K562 (cell line): ENCODE results near the gene MPHOSPH6. TPM values are rescaled to one million over a fixed set of nuclear protein-coding genes. Genes with fewer than 3 reads are reported as not detected.

Experiments
- E2F5 ChIP-seq: sonication (generic); formaldehyde crosslinking; IDR thresholded peaks from 2 replicates; pipeline ENCODE4 v1.8.0; 2022; ENCODE audit warnings: mild to moderate bottlenecking, missing genetic modification reagents
- GTF2F1 ChIP-seq: IDR thresholded peaks from 2 replicates; pipeline ENCODE4 v1.6.1; 2011; ENCODE audit warnings: low read depth, low read length, improper control_type of control experiment
- HDAC1 ChIP-seq, 2 experiments: fragments of 450-650 bp; IDR thresholded peaks; 2 replicates each; pipeline ENCODE4 v1.6.1; 2016 to 2017; ENCODE audit warnings: inconsistent platforms in 1 of 2, mild to moderate bottlenecking in 1 of 2, moderate library complexity in 1 of 2
- HSF4 ChIP-seq: fragments of 250-450 bp; sonication (Bioruptor Pico); IDR thresholded peaks from 2 replicates; pipeline ENCODE4 v2.1.2; 2022; ENCODE audit warnings: mild to moderate bottlenecking, moderate library complexity, borderline replicate concordance
- MAFG ChIP-seq: fragments of 450-650 bp; conservative IDR thresholded peaks from 2 replicates; pipeline ENCODE4 v1.6.1; 2016; ENCODE audit warnings: missing genetic modification characterization, missing compliant biosample characterization
- MGA ChIP-seq: fragments of 450-650 bp; IDR thresholded peaks from 2 replicates; pipeline ENCODE4 v1.6.1; 2016; ENCODE audit warnings: mild to moderate bottlenecking, moderate library complexity
- NFATC3 ChIP-seq: fragments of 450-650 bp; IDR thresholded peaks from 2 replicates; pipeline ENCODE4 v1.6.1; 2017; ENCODE audit warnings: mild to moderate bottlenecking
- POLR2AphosphoS5 ChIP-seq: IDR thresholded peaks from 2 replicates; pipeline ENCODE4 v1.6.1; 2011; ENCODE audit warnings: mild to moderate bottlenecking, low read depth, low read length, moderate library complexity; ENCODE audit not compliant: control insufficient read depth, insufficient read depth
- USF1 ChIP-seq: sonication (generic); formaldehyde crosslinking; IDR thresholded peaks from 2 replicates; pipeline ENCODE4 v1.9.0; 2022; ENCODE audit warnings: mild to moderate bottlenecking, missing genetic modification reagents
- ZNF740 ChIP-seq, 3 experiments: fragments of 200-800 bp in 1 of 3; sonication (Bioruptor generic) in 1 of 3; sonication (generic) in 1 of 3; formaldehyde crosslinking in 1 of 3; IDR thresholded peaks; 2 replicates each; pipeline versions ENCODE4 v1.6.1 to v1.8.0; 2016 to 2022; ENCODE audit warnings: mild to moderate bottlenecking in 2 of 3, missing compliant biosample characterization in 2 of 3, missing genetic modification characterization in 2 of 3, missing genetic modification reagents in 1 of 3
- polyA plus RNA-seq, 8 experiments: library from polyadenylated mRNA; depleted of rRNA in 4 of 8; stranded (reverse) in 5 of 8; unstranded in 3 of 8; fragments of >200 nt; fragmentation: Nextera tagmentation in 2 of 8; fragmentation: Illumina TruSeq in 1 of 8; extraction: Ambion mirVana in 2 of 8; extraction: Trizol in 1 of 8; gene quantifications; 2 replicates each; pipeline versions ENCODE4 v1.2.1 to v1.2.3, GENCODE V29; 2011 to 2014; ENCODE audit warnings: inconsistent platforms in 1 of 8, missing spikeins in 1 of 8
- total RNA-seq, 7 experiments: library from RNA; depleted of rRNA in 6 of 7; stranded (reverse); fragments of >200 nt in 6 of 7; fragmentation: Illumina TruSeq in 2 of 7; extraction: Trizol in 2 of 7; gene quantifications; 2 replicates each; pipeline versions ENCODE4 v1.2.1 to v1.2.3, GENCODE V29; 2011 to 2021; ENCODE audit warnings: low replicate concordance in 1 of 7

MPHOSPH6 gene
- total and polyA plus RNA-seq, 9 of the 15 experiments (the other 6 are each of a cell fraction or from before 2014, with no cell fraction given): 37.0 to 153 (median 76.7) TPM

GRCh38 chr16:82152641-82153112 is 17.3 kb downstream of the MPHOSPH6 start (continued):
- TF ChIP-seq ZNF740 (CRISPR knock-in tag; IDR thresholded peaks at IDR 0.05) (no peak), ZNF740 (tag; IDR thresholded peaks at IDR 0.05) (no peak), E2F5 (no peak), MAFG (tag) (peak; percentile 83), HDAC1 (IDR thresholded peaks at IDR 0.05) (peak in 1 of 2 experiments; percentile 68; a peak in 1 of 4 replicates), HSF4 (CRISPR knock-in tag) (no peak), MGA (0 out of 2 replicates have a peak, but pooled peaks have one; percentile 29), POLR2AphosphoS5 (no peak), GTF2F1 (no peak), NFATC3 (no peak), USF1 (CRISPR knock-in tag) (peak; percentile 26; the same call in 1 of the 2 replicates)
